GM18520 (cell line): ENCODE data around the gene HMGCS2.

Experiments used
- ATAC-seq: cut with Tn5 transposase; IDR thresholded peaks from one replicate; pipeline ENCODE4 v1.9.1; 2021; ENCODE audit not compliant: unreplicated experiment

HMGCS2 gene

GRCh38 chr1:119701659-119702058 is 67.0 kb downstream of the HMGCS2 start:
- ATAC-seq = no peak

- ATAC-seq = no peak
Measured at GRCh38 chr1:119700326-119700725, 68.4 kb downstream of the HMGCS2 start.
